HG02943 (cell line): Measurements from ENCODE around the gene BRD3OS.

Experiments used
- ATAC-seq: cut with Tn5 transposase; IDR thresholded peaks from one replicate; pipeline ENCODE4 v1.9.1; 2021; ENCODE audit warnings: mild to moderate bottlenecking, low read depth, moderate library complexity; ENCODE audit not compliant: unreplicated experiment

BRD3OS gene

GRCh38 chr9:134048582-134048968 lies 23.3 kb downstream of the BRD3OS start:
- no peak for ATAC-seq

GRCh38 chr9:134049236-134049635 lies 24.0 kb downstream of the BRD3OS start:
- ATAC-seq, result no peak

GRCh38 chr9:134049772-134050588 lies 24.7 kb downstream of the BRD3OS start:
- no peak for ATAC-seq

GRCh38 chr9:134050726-134051125 lies 25.4 kb downstream of the BRD3OS start:
- no peak for ATAC-seq

GRCh38 chr9:134051319-134051718 lies 26.0 kb downstream of the BRD3OS start:
- ATAC-seq, result no peak

GRCh38 chr9:134052491-134052890 lies 27.2 kb downstream of the BRD3OS start:
- ATAC-seq, result no peak

- no peak for ATAC-seq
Observed at GRCh38 chr9:134052941-134053340, 27.7 kb downstream of the BRD3OS start.

- no peak for ATAC-seq
Observed at GRCh38 chr9:134053401-134053871, 28.2 kb downstream of the BRD3OS start.

- no peak for ATAC-seq
Observed at GRCh38 chr9:134053941-134054761, 28.9 kb downstream of the BRD3OS start.

GRCh38 chr9:134054891-134055811 lies 29.9 kb downstream of the BRD3OS start:
- ATAC-seq, result no peak

GRCh38 chr9:134055981-134056461 lies 30.7 kb downstream of the BRD3OS start:
- ATAC-seq, result no peak

- ATAC-seq, result no peak
Observed at GRCh38 chr9:134056483-134057306, 31.4 kb downstream of the BRD3OS start.

GRCh38 chr9:134057307-134057657 lies 32.0 kb downstream of the BRD3OS start:
- ATAC-seq, result no peak

- ATAC-seq, result no peak
Observed at GRCh38 chr9:134057751-134058701, 32.7 kb downstream of the BRD3OS start.

- ATAC-seq, result no peak
Observed at GRCh38 chr9:134058716-134059115, 33.4 kb downstream of the BRD3OS start.

GRCh38 chr9:134059188-134059641 lies 33.9 kb downstream of the BRD3OS start:
- no peak for ATAC-seq

GRCh38 chr9:134059661-134060395 lies 34.5 kb downstream of the BRD3OS start:
- ATAC-seq, result peak; percentile 59

- no peak for ATAC-seq
Observed at GRCh38 chr9:134060546-134060945, 35.3 kb downstream of the BRD3OS start.
